H9 (cell line): Measurements from ENCODE around the gene OTUB2. TPM values are rescaled to one million over a fixed set of nuclear protein-coding genes. Genes with fewer than 3 reads are reported as not detected.

Experiments used
- DNase-seq: peaks from one replicate; pipeline ENCODE4 v3.0.0-alpha.2; 2017
- H2AFZ ChIP-seq: one replicate; pipeline ENCODE4 v1.6.1; 2013; ENCODE audit warnings: mild to moderate bottlenecking, low read length, control low read depth, moderate library complexity
- H2AK5ac ChIP-seq: 2 replicates; pipeline ENCODE4 v1.6.1; 2013; ENCODE audit warnings: low read length, control low read depth, mixed read lengths; ENCODE audit not compliant: insufficient read length
- H2BK120ac ChIP-seq: one replicate; pipeline ENCODE4 v1.6.1; 2013; ENCODE audit warnings: low read depth, mild to moderate bottlenecking, low read length, control low read depth, inconsistent platforms; ENCODE audit not compliant: poor library complexity, severe bottlenecking
- H2BK12ac ChIP-seq: 2 replicates; pipeline ENCODE4 v1.6.1; 2013; ENCODE audit warnings: low read length, control low read depth, mixed read lengths, low read depth; ENCODE audit not compliant: insufficient read length
- H2BK15ac ChIP-seq: 2 replicates; pipeline ENCODE4 v1.6.1; 2013; ENCODE audit warnings: low read depth, low read length, control low read depth
- H2BK20ac ChIP-seq: one replicate; pipeline ENCODE4 v1.6.1; 2013; ENCODE audit warnings: low read depth, mild to moderate bottlenecking, low read length, control low read depth, inconsistent platforms; ENCODE audit not compliant: poor library complexity, severe bottlenecking
- H2BK5ac ChIP-seq: 2 replicates; pipeline ENCODE4 v1.6.1; 2013; ENCODE audit warnings: low read length, control low read depth, mixed read lengths; ENCODE audit not compliant: insufficient read length
- H3K14ac ChIP-seq: 2 replicates; pipeline ENCODE4 v1.6.1; 2013; ENCODE audit warnings: low read length, control low read depth; ENCODE audit not compliant: insufficient read depth
- H3K18ac ChIP-seq: 2 replicates; pipeline ENCODE4 v1.6.1; 2013; ENCODE audit warnings: low read depth, mild to moderate bottlenecking, mixed read lengths, low read length, control low read depth; ENCODE audit not compliant: insufficient read length
- H3K23ac ChIP-seq: 2 replicates; pipeline ENCODE4 v1.6.1; 2013; ENCODE audit warnings: low read length, control low read depth, mixed read lengths, low read depth; ENCODE audit not compliant: insufficient read length
- H3K23me2 ChIP-seq: 2 replicates; pipeline ENCODE4 v1.6.1; 2013; ENCODE audit warnings: low read depth, mild to moderate bottlenecking, mixed read lengths, low read length, control low read depth; ENCODE audit not compliant: insufficient read length, poor library complexity, severe bottlenecking
- H3K27ac ChIP-seq: 2 replicates; pipeline ENCODE4 v1.5.1; 2013; ENCODE audit warnings: low read length, control low read depth, mixed read lengths, low read depth; ENCODE audit not compliant: insufficient read length
- H3K27me3 ChIP-seq: 2 replicates; pipeline ENCODE4 v1.6.1; 2013; ENCODE audit warnings: low read length, control low read depth, inconsistent platforms; ENCODE audit not compliant: insufficient read depth
- H3K4ac ChIP-seq: 2 replicates; pipeline ENCODE4 v1.6.1; 2013; ENCODE audit warnings: low read depth, mild to moderate bottlenecking, control low read depth, inconsistent platforms, low read length, moderate library complexity
- H3K4me1 ChIP-seq: 2 replicates; pipeline ENCODE4 v1.6.1; 2013; ENCODE audit warnings: low read length, control low read depth, inconsistent platforms; ENCODE audit not compliant: insufficient read depth
- H3K4me2 ChIP-seq: 2 replicates; pipeline ENCODE4 v1.6.1; 2013; ENCODE audit warnings: low read length, control low read depth, mixed read lengths; ENCODE audit not compliant: insufficient read length, insufficient read depth
- H3K56ac ChIP-seq: 2 replicates; pipeline ENCODE4 v1.6.1; 2013; ENCODE audit warnings: low read depth, mild to moderate bottlenecking, mixed read lengths, low read length, control low read depth; ENCODE audit not compliant: insufficient read length
- H3K79me1 ChIP-seq: 2 replicates; pipeline ENCODE4 v1.6.1; 2013; ENCODE audit warnings: low read depth, mild to moderate bottlenecking, moderate library complexity, low read length, control low read depth, inconsistent platforms; ENCODE audit not compliant: insufficient read depth, poor library complexity, severe bottlenecking
- H3K79me2 ChIP-seq: 2 replicates; pipeline ENCODE4 v1.6.1; 2013; ENCODE audit warnings: low read length, control low read depth, inconsistent platforms; ENCODE audit not compliant: insufficient read depth
- H3K9ac ChIP-seq: 2 replicates; pipeline ENCODE4 v1.6.1; 2013; ENCODE audit warnings: low read length, control low read depth, mixed read lengths; ENCODE audit not compliant: insufficient read length; ENCODE audit errors: extremely low read depth
- H3K9me3 ChIP-seq: one replicate; pipeline ENCODE4 v1.6.1; 2013; ENCODE audit warnings: low read depth, low read length, inconsistent platforms; ENCODE audit not compliant: control insufficient read depth
- H3T11ph ChIP-seq: one replicate; pipeline ENCODE4 v1.6.1; 2013; ENCODE audit warnings: mild to moderate bottlenecking, low read length, control low read depth, inconsistent platforms
- H4K20me1 ChIP-seq: one replicate; pipeline ENCODE4 v1.6.1; 2013; ENCODE audit not compliant: control insufficient read depth, insufficient read length, insufficient read depth
- H4K5ac ChIP-seq: 2 replicates; pipeline ENCODE4 v1.6.1; 2013; ENCODE audit warnings: low read depth, mild to moderate bottlenecking, mixed read lengths, low read length, control low read depth; ENCODE audit not compliant: insufficient read length
- H4K8ac ChIP-seq: replicated peaks from 2 replicates; pipeline ENCODE4 v1.6.1; 2013; ENCODE audit warnings: low read length, control low read depth, mixed read lengths, low read depth; ENCODE audit not compliant: insufficient read length
- H4K91ac ChIP-seq: 2 replicates; pipeline ENCODE4 v1.6.1; 2013; ENCODE audit warnings: low read depth, mild to moderate bottlenecking, moderate library complexity, mixed read lengths, low read length, control low read depth; ENCODE audit not compliant: insufficient read length
- H3K27ac Mint-ChIP-seq, 3 experiments: 2 replicates in 2 of 3; 3 replicates in 1 of 3; pipeline ENCODE4 v1.8.0; 2020 to 2021; ENCODE audit warnings: mixed read lengths in 3 of 3, mild to moderate bottlenecking in 1 of 3, moderate library complexity in 1 of 3
- H3K27me3 Mint-ChIP-seq: 2 replicates; pipeline ENCODE4 v1.8.0; 2021; ENCODE audit warnings: low read depth, mild to moderate bottlenecking, moderate library complexity, mixed read lengths
- H3K36me3 Mint-ChIP-seq, 3 experiments: 2 replicates in 2 of 3; 3 replicates in 1 of 3; pipeline ENCODE4 v1.8.0; 2020 to 2021; ENCODE audit warnings: low read depth in 3 of 3, mixed read lengths in 3 of 3; ENCODE audit not compliant: insufficient read depth in 1 of 3
- H3K4me1 Mint-ChIP-seq, 2 experiments: 2 replicates each; pipeline ENCODE4 v1.8.0; 2020; ENCODE audit warnings: mixed read lengths in 2 of 2
- H3K4me3 Mint-ChIP-seq, 2 experiments: 2 replicates in 1 of 2; 3 replicates in 1 of 2; pipeline ENCODE4 v1.8.0; 2020 to 2021; ENCODE audit warnings: mild to moderate bottlenecking in 2 of 2, mixed read lengths in 2 of 2, moderate library complexity in 1 of 2
- H3K9me3 Mint-ChIP-seq, 2 experiments: 2 replicates in 1 of 2; 3 replicates in 1 of 2; pipeline ENCODE4 v1.8.0; 2020; ENCODE audit warnings: mild to moderate bottlenecking in 2 of 2, mixed read lengths in 2 of 2, moderate library complexity in 1 of 2
- WGBS: extraction: QIAGEN DNeasy Blood & Tissue Kit; methylation state at CpG from one replicate; pipeline ENCODE4 v1.1.7; 2013; ENCODE audit warnings: missing lambda C conversion rate, low lambda C conversion rate, mixed read lengths; ENCODE audit not compliant: insufficient read length; ENCODE audit errors: extremely low coverage; 5-methylcytosine and 5-hydroxymethylcytosine counted together
- total RNA-seq: library from RNA; stranded (reverse); gene quantifications from 2 replicates; pipeline ENCODE4 v1.2.1, GENCODE V29; 2021
- TF ChIP-seq, protein P1 (sequence below): fragments of 200-600 bp; sonication (generic); conservative IDR thresholded peaks from 3 replicates; pipeline ENCODE4 v1.8.0; 2021; ENCODE audit warnings: antibody characterized with exemption, mild to moderate bottlenecking

OTUB2 gene
- total RNA-seq, 1 experiment from 2014 or later = 3.6 TPM

DNA sequence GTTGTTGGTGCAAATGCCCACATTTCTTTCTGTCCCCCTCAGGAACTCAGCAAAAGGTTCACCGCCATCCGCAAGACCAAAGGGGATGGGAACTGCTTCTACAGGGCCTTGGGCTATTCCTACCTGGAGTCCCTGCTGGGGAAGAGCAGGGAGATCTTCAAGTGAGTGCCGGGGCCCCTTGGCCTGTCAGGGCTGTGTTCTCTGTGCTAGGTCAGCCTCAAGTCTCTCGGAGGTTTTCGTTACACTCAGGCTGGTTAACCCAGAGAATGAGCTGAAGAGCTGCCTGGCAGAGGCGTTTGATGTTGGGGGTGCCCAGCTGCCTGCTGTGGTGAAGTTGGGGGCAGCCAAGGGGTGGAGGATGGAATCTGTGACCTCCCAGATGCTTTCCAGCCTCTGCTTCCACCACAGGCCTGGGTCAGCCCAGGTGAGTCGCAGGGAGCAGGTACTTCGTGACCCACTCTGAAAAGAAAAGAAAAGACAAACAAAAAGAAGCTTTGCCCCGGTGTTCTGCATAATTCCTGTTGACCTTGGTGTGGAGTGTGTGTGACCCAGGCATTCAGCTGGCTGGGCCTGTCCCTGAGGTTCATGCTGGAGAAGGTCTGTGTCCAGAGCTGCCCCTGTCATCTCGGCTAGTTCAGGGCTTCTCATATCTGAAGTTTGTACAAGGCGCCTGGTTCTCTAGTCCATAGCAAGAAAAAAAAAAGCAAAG is 12.9 kb downstream of the OTUB2 start:
- 0 out of 5 replicates have a peak, but pooled peaks cover 0 to 2% of the 10 kb centered on the region in 2 experiments for H3K9me3 Mint-ChIP-seq
- H3K27ac Mint-ChIP-seq = peak overlapping the region in 1 of 3 experiments; percentile 92; a peak in 2 of 7 replicates
- H2AFZ ChIP-seq = no peak overlapping the region
- no peak overlapping the region for H3K14ac ChIP-seq
- H3T11ph ChIP-seq = no peak overlapping the region
- TF ChIP-seq, protein P1, sequence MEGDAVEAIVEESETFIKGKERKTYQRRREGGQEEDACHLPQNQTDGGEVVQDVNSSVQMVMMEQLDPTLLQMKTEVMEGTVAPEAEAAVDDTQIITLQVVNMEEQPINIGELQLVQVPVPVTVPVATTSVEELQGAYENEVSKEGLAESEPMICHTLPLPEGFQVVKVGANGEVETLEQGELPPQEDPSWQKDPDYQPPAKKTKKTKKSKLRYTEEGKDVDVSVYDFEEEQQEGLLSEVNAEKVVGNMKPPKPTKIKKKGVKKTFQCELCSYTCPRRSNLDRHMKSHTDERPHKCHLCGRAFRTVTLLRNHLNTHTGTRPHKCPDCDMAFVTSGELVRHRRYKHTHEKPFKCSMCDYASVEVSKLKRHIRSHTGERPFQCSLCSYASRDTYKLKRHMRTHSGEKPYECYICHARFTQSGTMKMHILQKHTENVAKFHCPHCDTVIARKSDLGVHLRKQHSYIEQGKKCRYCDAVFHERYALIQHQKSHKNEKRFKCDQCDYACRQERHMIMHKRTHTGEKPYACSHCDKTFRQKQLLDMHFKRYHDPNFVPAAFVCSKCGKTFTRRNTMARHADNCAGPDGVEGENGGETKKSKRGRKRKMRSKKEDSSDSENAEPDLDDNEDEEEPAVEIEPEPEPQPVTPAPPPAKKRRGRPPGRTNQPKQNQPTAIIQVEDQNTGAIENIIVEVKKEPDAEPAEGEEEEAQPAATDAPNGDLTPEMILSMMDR = no peak
- H3K36me3 Mint-ChIP-seq = peaks cover under 1 to 39% (median 28%) of the 10 kb centered on the region in 3 experiments
- H3K9me3 ChIP-seq = no peaks in the 10 kb centered on the region
- no peak overlapping the region for H4K8ac ChIP-seq
- no peak overlapping the region for H2BK120ac ChIP-seq
- no peak overlapping the region for H2BK12ac ChIP-seq
- peaks cover 17 to 18% of the 10 kb centered on the region in 2 experiments for H3K4me1 Mint-ChIP-seq
- no peak for DNase-seq
- no peaks in the 10 kb centered on the region for H4K20me1 ChIP-seq
- H3K79me1 ChIP-seq = no peaks in the 10 kb centered on the region
- no peak overlapping the region for H3K4ac ChIP-seq
- no peaks in the 10 kb centered on the region for H3K79me2 ChIP-seq
- no CpG with 5 or more reads among the region's 11 CpGs for WGBS
- no peak overlapping the region for H3K56ac ChIP-seq
- no peak overlapping the region for H3K4me2 ChIP-seq
- H3K23ac ChIP-seq = no peak overlapping the region
- no peak overlapping the region for H3K9ac ChIP-seq
- no peaks in the 10 kb centered on the region for H3K4me1 ChIP-seq
- H3K4me3 Mint-ChIP-seq = no peak overlapping the region
- H2BK15ac ChIP-seq = no peak overlapping the region
- no peak overlapping the region for H3K27ac ChIP-seq
- H3K27me3 ChIP-seq = no peaks in the 10 kb centered on the region
- H3K27me3 Mint-ChIP-seq = no peaks in the 10 kb centered on the region
- no peak overlapping the region for H2BK5ac ChIP-seq
- no peak overlapping the region for H4K91ac ChIP-seq
- no peak overlapping the region for H2BK20ac ChIP-seq
- no peak overlapping the region for H3K18ac ChIP-seq
- H3K23me2 ChIP-seq = no peaks in the 10 kb centered on the region
- no peak overlapping the region for H2AK5ac ChIP-seq
- no peak overlapping the region for H4K5ac ChIP-seq
